ENCODE results near the gene AKAP12. TPM values are rescaled to one million over a fixed set of nuclear protein-coding genes. Genes with fewer than 3 reads are reported as not detected.
A peak's percentile ranks its signal among the peaks of the same experiment; 100 is the strongest.

Gene AKAP12
- polyA plus RNA-seq, 2 of the 4 experiments (the other 2 are of a cell fraction): 32.1 to 192 TPM

DNA sequence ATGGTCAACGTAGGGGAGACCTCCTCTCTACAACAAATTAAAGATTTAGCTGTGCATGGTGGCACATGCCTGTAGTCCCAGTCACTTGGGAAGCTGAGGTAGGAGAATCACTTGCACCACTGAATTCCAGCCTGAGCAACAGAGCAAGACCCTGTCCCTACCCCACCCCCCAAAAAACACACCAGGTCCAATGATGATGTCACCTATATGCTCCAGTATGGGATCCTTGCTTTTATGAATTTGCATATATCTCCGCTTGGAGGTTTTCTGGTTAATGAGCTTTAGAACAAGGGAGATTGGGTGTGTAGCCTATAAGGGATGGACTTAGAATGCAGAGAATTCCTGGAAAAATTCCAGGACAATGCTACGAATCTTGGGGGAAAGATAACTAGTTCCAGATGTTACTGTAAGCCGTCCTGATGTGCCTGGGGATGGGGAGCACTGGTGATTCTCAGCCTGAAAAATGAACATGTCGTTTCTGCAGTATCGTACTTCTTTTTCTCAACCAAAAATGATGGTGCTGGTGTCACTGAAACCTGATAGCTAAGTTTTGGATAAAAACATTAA is 90.4 kb downstream of the AKAP12 start:
- H3K4me3 ChIP-seq: no peak overlapping the region
- 71% methylated on average over 6 of the region's 6 CpGs for WGBS (ENCODE audit: missing lambda C conversion rate)
- H3K4me1 ChIP-seq: peaks cover 12% of the 10 kb centered on the region; the same call in 1 of the 3 replicates
- no peak for TF ChIP-seq MAZ (IDR thresholded peaks at IDR 0.05; ENCODE audit: borderline replicate concordance, low read depth, low read length)
- TF ChIP-seq HOXA7 (CRISPR knock-in tag; IDR thresholded peaks at IDR 0.05): no peak
- no peak for TF ChIP-seq ZNF302 (CRISPR knock-in tag; IDR thresholded peaks at IDR 0.05)
- ChIA-PET POLR2A (no interaction called here), CTCF (interaction anchor here (1.1 to 1.9 kb wide), 3 partner anchors 13 to 316 kb away, joined by 3 to 11 read pairs (median 3); no protein-coding TSS in a partner anchor)
- FAIRE-seq (no peak), DNase-seq (ENCODE audit: low read depth in 1 of 2, low spot score in 1 of 2) (no peak), ATAC-seq (no peak)
- no peaks in the 10 kb centered on the region for H3K9me3 ChIP-seq
- H3K4me2 ChIP-seq: peak overlapping the region; percentile 22; the same call in 2 of the 3 replicates
- H3K27ac ChIP-seq: no peak overlapping the region

DNA sequence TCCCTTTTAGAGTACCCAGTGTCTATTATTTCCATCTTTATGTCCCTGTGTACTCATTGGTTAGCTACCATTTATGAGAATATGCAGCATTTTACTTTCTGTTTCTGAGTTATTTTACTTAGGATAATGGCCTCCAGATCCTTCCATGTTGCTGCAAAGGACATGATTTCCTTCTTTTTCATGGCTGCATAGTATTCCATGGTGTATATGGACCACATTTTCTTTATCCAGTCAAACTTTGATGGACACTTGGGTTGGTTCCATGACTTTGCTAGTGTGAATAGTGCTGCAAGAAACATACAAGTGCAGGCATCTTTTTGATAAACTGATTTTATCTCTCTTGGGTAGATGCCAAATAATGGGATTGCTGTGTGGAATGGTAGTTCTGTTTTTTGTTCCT is 96.2 kb downstream of the AKAP12 start:
- ATAC-seq (no peak), DNase-seq (ENCODE audit: low read depth in 1 of 2, low spot score in 1 of 2) (no peak), FAIRE-seq (no peak)
- ChIA-PET CTCF (interaction anchor here (1.0 to 5.0 kb wide), 11 partner anchors 10 to 518 kb away, joined by 3 to 43 read pairs (median 6); no protein-coding TSS in a partner anchor), POLR2A (no interaction called here)
- Histone ChIP-seq H3K4me3 (no peak overlapping the region), H3K4me1 (0 out of 3 replicates have a peak, but pooled peaks cover 3% of the 10 kb centered on the region), H3K9me3 (no peaks in the 10 kb centered on the region), H3K27ac (no peak overlapping the region), H3K4me2 (no peak overlapping the region)
- TF ChIP-seq SMC3 (IDR thresholded peaks at IDR 0.05) (no peak), CHD4 (IDR thresholded peaks at IDR 0.05; ENCODE audit: borderline replicate concordance) (0 out of 2 replicates have a peak, but pooled peaks have one; percentile 39), CBX2 (IDR thresholded peaks at IDR 0.05; ENCODE audit: borderline replicate concordance, low read depth) (no peak), KDM1A (IDR thresholded peaks at IDR 0.05; ENCODE audit: low read depth) (0 out of 2 replicates have a peak, but pooled peaks have one; percentile 23), POLR2A (IDR thresholded peaks at IDR 0.05; ENCODE audit: low read length) (no peak), HDAC2 (IDR thresholded peaks at IDR 0.05) (no peak), MYC (IDR thresholded peaks at IDR 0.05; ENCODE audit: borderline replicate concordance, low read length) (no peak), RFX5 (IDR thresholded peaks at IDR 0.05) (no peak), NR3C1 (IDR thresholded peaks at IDR 0.05) (no peak)
- TF ChIP-seq, protein P1, sequence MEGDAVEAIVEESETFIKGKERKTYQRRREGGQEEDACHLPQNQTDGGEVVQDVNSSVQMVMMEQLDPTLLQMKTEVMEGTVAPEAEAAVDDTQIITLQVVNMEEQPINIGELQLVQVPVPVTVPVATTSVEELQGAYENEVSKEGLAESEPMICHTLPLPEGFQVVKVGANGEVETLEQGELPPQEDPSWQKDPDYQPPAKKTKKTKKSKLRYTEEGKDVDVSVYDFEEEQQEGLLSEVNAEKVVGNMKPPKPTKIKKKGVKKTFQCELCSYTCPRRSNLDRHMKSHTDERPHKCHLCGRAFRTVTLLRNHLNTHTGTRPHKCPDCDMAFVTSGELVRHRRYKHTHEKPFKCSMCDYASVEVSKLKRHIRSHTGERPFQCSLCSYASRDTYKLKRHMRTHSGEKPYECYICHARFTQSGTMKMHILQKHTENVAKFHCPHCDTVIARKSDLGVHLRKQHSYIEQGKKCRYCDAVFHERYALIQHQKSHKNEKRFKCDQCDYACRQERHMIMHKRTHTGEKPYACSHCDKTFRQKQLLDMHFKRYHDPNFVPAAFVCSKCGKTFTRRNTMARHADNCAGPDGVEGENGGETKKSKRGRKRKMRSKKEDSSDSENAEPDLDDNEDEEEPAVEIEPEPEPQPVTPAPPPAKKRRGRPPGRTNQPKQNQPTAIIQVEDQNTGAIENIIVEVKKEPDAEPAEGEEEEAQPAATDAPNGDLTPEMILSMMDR (IDR thresholded peaks at IDR 0.05): no peak
- TF ChIP-seq, protein P2, sequence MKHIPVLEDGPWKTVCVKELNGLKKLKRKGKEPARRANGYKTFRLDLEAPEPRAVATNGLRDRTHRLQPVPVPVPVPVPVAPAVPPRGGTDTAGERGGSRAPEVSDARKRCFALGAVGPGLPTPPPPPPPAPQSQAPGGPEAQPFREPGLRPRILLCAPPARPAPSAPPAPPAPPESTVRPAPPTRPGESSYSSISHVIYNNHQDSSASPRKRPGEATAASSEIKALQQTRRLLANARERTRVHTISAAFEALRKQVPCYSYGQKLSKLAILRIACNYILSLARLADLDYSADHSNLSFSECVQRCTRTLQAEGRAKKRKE (CRISPR knock-in tag; IDR thresholded peaks at IDR 0.05; ENCODE audit: low read depth): no peak

DNA sequence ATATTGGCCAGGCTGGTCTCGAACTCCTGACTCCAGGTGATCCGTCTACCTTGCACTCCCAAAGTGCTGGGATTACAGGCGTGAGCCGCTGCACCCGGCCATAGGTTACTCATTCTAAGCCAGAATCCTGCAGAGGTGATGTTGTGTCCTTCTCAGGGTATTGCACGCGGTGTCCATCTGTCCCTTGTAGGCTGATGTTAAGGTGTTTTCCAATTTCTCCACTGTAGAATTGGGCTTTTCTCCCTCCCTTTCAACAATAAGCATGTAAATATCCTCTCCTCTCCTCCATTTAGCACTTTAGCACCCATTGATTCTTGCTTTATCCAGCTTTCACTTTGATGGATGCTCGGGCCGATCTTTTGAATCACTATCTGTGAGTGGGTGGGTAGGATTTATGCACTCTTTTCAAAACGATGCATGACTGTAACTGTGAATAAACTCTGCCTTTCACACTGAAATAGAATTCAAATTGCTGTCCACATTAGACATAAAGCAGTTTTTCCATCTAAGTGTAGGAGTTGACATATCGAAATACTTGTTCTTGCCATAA is 99.0 kb downstream of the AKAP12 start:
- H3K4me1 ChIP-seq: 0 out of 3 replicates have a peak, but pooled peaks cover 3% of the 10 kb centered on the region
- H3K9me3 ChIP-seq: no peaks in the 10 kb centered on the region
- TF ChIP-seq PHF8 (IDR thresholded peaks at IDR 0.05; ENCODE audit: borderline replicate concordance, low read depth) (no peak), CHD2 (IDR thresholded peaks at IDR 0.05; ENCODE audit: low read length, partially characterized antibody) (no peak), CEBPB (IDR thresholded peaks at IDR 0.05) (no peak), HOXB13 (CRISPR knock-in tag; IDR thresholded peaks at IDR 0.05; ENCODE audit: low read depth) (no peak), KDM1A (IDR thresholded peaks at IDR 0.05; ENCODE audit: low read depth) (no peak), MAZ (IDR thresholded peaks at IDR 0.05; ENCODE audit: borderline replicate concordance, low read depth, low read length) (no peak), ZFP36 (IDR thresholded peaks at IDR 0.05; ENCODE audit: borderline replicate concordance, partially characterized antibody) (no peak)
- TF ChIP-seq, protein P3, sequence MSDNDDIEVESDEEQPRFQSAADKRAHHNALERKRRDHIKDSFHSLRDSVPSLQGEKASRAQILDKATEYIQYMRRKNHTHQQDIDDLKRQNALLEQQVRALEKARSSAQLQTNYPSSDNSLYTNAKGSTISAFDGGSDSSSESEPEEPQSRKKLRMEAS (IDR thresholded peaks at IDR 0.05): no peak
- TF ChIP-seq, protein P4, sequence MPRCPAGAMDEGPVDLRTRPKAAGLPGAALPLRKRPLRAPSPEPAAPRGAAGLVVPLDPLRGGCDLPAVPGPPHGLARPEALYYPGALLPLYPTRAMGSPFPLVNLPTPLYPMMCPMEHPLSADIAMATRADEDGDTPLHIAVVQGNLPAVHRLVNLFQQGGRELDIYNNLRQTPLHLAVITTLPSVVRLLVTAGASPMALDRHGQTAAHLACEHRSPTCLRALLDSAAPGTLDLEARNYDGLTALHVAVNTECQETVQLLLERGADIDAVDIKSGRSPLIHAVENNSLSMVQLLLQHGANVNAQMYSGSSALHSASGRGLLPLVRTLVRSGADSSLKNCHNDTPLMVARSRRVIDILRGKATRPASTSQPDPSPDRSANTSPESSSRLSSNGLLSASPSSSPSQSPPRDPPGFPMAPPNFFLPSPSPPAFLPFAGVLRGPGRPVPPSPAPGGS (IDR thresholded peaks at IDR 0.05): no peak
- no peak overlapping the region for H3K27ac ChIP-seq
- FAIRE-seq (no peak), DNase-seq (ENCODE audit: low read depth in 1 of 2, low spot score in 1 of 2) (no peak), ATAC-seq (no peak)
- no peak overlapping the region for H3K4me2 ChIP-seq
- POLR2A ChIA-PET: no interaction called here
- WGBS (ENCODE audit: missing lambda C conversion rate): 88% methylated on average over 11 of the region's 11 CpGs
- no peak overlapping the region for H3K4me3 ChIP-seq
- CTCF ChIA-PET: interaction anchor here (0.6 to 1.4 kb wide), 3 partner anchors 9 to 899 kb away, joined by 3 to 5 read pairs (median 5); no protein-coding TSS in a partner anchor
